ENCODE data around the gene PCDHA9.
A peak's percentile ranks its signal among the peaks of the same experiment; 100 is the strongest.
"Not testable (repeated sequence)": the region's sequence is repeated elsewhere in the genome, so short reads cannot be mapped to it uniquely, and the experiment has no call there.

The PCDHA9 gene

DNA sequence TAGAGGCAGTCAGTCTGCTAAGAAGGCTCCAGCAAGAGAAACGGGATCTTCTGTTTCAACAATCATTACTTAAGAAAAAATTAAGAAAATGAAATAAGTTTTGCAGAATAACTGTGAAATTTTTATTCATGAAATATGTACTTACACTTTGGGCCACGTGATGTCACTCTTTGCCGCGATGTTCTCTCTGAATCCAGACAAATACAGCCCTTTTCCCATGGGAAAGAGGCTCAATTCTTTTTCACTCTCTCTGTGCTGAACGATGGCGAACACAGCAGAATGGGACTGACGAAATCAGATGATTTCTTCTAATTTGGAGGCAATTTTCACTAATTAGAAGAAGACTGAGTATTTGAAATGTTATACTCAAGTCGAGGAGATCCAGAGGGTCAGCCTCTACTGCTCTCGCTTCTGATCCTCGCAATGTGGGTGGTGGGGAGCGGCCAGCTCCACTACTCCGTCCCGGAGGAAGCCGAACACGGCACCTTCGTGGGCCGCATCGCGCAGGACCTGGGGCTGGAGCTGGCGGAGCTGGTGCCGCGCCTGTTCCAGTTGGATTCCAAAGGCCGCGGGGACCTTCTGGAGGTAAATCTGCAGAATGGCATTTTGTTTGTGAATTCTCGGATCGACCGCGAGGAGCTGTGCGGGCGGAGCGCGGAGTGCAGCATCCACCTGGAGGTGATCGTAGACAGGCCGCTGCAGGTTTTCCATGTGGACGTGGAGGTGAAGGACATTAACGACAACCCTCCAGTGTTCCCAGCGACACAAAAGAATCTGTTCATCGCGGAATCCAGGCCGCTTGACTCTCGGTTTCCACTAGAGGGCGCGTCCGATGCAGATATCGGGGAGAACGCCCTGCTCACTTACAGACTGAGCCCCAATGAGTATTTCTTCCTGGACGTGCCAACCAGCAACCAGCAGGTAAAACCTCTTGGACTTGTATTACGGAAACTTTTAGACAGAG lies at the start of gene PCDHA9:
TSS of gene PCDHA9 (plus strand) at position 244 of the 964 bp plus-strand sequence. CDS start at position 358, 114 bp downstream.
- not testable (repeated sequence) for DNase-seq

DNA sequence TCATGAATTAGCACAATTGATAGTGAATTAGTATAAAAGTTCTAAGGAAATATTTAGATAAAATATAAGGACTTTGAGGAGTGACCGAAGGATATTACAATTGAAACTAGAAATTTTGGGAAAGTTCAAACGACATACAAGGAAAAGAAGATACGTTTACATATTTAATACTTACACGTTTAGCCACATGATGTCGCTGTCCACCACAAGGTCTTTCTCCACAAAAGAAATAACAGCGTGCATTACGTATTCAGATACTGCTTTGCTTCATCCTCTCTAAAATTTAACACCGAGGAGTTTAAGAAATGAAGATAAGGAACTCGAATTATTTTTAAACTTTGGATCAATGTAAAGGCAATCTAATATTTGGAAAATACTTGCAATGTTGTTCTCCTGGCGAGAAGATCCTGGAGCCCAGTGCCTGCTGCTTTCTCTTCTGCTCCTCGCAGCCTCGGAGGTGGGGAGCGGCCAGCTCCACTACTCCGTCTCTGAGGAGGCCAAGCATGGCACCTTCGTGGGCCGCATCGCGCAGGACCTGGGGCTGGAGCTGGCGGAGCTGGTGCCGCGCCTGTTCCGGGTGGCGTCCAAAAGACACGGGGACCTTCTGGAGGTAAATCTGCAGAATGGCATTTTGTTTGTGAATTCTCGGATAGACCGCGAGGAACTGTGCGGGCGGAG lies 47.2 kb upstream of the PCDHA9 start, which contains the start of gene PCDHA3:
TSS of gene PCDHA3 (plus strand) at position 242 of the 678 bp plus-strand sequence.
- DNase-seq = no peak

DNA sequence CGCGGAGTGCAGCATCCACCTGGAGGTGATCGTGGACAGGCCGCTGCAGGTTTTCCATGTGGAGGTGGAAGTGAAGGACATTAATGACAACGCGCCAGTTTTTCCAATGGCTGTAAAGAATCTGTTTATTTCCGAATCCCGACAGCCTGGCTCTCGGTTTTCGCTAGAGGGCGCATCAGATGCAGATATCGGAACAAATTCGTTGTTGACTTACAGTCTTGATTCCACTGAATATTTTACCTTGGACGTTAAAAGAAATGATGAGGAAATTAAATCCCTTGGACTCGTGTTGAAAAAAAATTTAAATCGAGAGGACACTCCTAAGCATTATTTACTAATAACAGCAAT lies 46.7 kb upstream of the PCDHA9 start:
- no peak for DNase-seq

GRCh38 chr5:140802381-140802780 lies 45.8 kb upstream of the PCDHA9 start:
- DNase-seq = not testable (repeated sequence)

- no peak for DNase-seq
Measured at GRCh38 chr5:140802781-140803271, 45.4 kb upstream of the PCDHA9 start.

DNA sequence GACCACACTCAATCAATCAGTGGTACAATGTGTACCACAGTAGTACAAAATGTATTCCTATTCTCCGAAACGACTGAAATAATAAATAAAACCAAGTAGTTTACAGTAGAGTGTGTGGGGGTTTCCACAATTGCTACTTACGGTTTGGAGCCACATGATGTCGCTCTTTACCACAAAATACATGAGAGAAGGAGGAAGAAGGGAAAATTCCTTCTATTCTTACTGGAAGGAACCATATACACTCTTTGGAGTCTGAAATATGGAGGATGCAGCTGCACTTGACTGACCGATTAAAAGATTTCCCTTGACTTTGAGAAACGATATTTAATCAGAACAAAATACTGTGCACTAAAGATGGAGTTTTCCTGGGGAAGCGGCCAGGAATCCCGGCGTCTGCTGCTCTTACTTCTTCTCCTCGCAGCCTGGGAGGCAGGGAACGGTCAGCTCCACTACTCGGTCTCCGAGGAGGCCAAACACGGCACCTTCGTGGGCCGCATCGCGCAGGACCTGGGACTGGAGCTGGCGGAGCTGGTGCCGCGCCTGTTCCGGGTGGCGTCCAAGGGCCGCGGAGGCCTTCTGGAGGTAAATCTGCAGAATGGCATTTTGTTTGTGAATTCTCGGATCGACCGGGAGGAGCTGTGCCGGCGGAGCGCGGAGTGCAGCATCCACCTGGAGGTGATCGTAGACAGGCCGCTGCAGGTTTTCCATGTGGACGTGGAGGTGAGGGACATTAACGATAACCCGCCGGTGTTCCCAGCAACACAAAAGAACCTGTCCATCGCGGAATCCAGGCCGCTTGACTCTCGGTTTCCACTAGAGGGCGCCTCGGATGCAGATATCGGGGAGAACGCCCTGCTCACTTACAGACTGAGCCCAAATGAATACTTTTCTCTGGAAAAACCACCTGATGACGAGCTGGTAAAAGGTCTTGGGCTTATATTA lies 41.1 kb upstream of the PCDHA9 start, which contains the start of gene PCDHA4:
TSS of gene PCDHA4 (plus strand) at position 235 of the 942 bp plus-strand sequence.
- DNase-seq = no peak

DNA sequence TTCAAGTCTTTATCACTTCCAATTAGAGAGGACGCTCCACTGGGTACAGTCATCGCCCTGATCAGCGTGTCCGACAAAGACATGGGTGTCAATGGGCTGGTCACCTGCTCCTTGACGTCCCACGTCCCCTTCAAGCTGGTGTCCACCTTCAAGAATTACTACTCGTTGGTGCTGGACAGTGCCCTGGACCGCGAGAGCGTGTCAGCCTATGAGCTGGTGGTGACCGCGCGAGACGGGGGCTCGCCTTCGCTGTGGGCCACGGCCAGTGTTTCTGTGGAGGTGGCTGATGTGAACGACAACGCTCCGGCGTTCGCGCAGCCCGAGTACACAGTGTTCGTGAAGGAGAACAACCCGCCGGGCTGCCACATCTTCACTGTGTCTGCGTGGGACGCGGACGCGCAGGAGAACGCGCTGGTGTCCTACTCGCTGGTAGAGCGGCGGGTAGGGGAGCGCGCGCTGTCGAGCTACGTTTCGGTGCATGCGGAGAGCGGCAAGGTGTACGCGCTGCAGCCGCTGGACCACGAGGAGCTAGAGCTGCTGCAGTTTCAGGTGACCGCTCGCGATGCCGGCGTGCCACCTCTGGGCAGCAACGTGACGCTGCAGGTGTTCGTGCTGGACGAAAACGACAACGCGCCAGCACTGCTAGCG lies 39.8 kb upstream of the PCDHA9 start:
- not testable (repeated sequence) for DNase-seq

DNA sequence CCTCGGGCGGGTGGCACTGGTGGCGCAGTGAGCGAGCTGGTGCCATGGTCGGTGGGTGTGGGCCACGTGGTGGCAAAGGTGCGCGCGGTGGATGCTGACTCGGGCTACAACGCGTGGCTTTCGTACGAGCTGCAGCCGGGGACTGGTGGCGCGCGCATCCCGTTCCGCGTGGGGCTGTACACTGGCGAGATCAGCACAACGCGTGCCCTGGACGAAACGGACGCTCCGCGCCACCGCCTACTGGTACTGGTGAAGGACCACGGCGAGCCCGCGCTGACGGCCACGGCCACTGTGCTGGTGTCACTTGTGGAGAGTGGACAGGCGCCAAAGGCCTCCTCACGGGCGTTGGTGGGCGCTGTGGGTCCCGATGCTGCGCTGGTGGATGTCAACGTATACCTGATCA lies 39.3 kb upstream of the PCDHA9 start:
- no peak for DNase-seq

DNA sequence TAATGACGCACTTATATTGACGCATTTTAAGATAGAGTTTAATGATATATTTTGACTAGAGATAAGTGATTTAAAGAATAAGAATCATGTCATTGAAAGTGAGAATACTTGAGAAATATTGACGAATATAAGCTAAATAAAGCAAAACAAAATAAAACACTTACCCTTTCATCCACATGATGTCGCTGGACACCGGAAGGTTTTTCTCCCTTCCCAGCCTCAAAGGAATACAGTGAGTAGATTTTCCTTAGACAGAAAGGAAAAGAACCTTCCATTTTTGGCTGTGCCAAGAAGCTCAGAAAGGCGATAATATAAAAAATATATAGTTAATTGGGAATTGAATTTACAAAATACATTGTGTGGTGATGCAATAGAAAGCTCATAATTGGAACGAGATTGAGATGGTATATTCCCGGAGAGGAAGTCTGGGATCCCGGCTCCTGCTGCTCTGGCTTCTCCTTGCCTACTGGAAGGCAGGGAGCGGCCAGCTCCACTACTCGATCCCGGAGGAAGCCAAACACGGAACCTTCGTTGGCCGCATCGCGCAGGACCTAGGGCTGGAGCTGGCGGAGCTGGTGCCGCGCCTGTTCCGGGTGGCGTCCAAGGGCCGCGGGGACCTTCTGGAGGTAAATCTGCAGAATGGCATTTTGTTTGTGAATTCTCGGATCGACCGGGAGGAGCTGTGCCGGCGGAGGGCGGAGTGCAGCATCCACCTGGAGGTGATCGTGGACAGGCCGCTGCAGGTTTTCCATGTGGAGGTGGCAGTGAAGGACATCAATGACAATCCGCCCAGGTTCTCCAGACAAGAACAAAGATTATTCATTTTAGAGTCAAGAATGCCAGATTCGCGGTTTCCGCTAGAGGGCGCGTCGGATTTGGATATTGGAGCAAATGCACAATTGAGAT lies 26.6 kb upstream of the PCDHA9 start, which contains the start of gene PCDHA5:
TSS of gene PCDHA5 (plus strand) at position 239 of the 906 bp plus-strand sequence.
- no peak for DNase-seq

- DNase-seq = no peak
Measured at GRCh38 chr5:140822281-140822629, 25.9 kb upstream of the PCDHA9 start.

DNA sequence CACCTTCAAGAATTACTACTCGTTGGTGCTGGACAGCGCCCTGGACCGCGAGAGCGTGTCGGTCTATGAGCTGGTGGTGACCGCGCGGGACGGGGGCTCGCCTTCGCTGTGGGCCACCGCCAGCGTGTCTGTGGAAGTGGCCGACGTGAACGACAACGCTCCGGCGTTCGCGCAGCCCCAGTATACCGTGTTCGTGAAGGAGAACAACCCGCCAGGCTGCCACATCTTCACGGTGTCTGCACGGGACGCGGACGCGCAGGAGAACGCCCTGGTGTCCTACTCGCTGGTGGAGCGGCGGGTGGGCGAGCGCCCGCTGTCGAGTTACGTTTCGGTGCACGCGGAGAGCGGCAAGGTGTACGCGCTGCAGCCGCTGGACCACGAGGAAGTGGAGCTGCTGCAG lies 25.2 kb upstream of the PCDHA9 start:
- not testable (repeated sequence) for DNase-seq

- no peak for DNase-seq
Measured at GRCh38 chr5:140823475-140823874, 24.7 kb upstream of the PCDHA9 start.

- peak; percentile 36 to 88 (median 77) for DNase-seq
Measured at GRCh38 chr5:140827704-140828361, 20.3 kb upstream of the PCDHA9 start, which contains the start of gene PCDHA6. PCDHA6 (plus strand) TSS chr5:140827960; CDS start chr5:140828092, 132 bp downstream.

DNA sequence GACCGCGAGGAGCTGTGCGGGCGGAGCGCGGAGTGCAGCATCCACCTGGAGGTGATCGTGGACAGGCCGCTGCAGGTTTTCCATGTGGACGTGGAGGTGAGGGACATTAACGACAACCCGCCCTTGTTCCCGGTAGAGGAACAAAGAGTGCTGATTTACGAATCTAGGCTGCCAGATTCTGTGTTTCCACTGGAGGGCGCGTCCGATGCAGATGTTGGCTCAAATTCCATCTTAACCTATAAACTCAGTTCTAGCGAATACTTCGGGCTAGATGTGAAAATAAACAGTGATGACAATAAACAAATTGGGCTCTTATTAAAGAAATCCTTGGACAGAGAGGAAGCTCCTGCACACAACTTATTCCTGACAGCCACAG lies 19.8 kb upstream of the PCDHA9 start:
- DNase-seq = peak; percentile 29 to 83 (median 60)

- not testable (repeated sequence) for DNase-seq
Measured at GRCh38 chr5:140829511-140830501, 18.4 kb upstream of the PCDHA9 start.

GRCh38 chr5:140833993-140834392 lies 14.2 kb upstream of the PCDHA9 start, which contains the start of gene PCDHA7:
PCDHA7 (plus strand) TSS chr5:140834269; CDS start chr5:140834384, 115 bp downstream.
- no peak for DNase-seq

GRCh38 chr5:140834439-140835008 lies 13.7 kb upstream of the PCDHA9 start:
- DNase-seq = not testable (repeated sequence)
